PFSK-1 (cell line): ENCODE data around the gene TASL.

Experiments
- POLR2AphosphoS5 ChIP-seq: IDR thresholded peaks from 2 replicates; pipeline ENCODE4 v1.6.1; 2012; ENCODE audit warnings: low read depth, mild to moderate bottlenecking, control low read depth, low read length, moderate library complexity
- SIN3A ChIP-seq: IDR thresholded peaks from 2 replicates; pipeline ENCODE4 v1.6.1; 2012; ENCODE audit warnings: mild to moderate bottlenecking, low read length, moderate library complexity, borderline replicate concordance; ENCODE audit not compliant: insufficient read depth
- TAF1 ChIP-seq: IDR thresholded peaks from 2 replicates; pipeline ENCODE4 v1.6.1; 2012; ENCODE audit warnings: low read length, control low read depth, borderline replicate concordance; ENCODE audit not compliant: insufficient read depth
- TF ChIP-seq, protein P1 (sequence below), 2 experiments: IDR thresholded peaks; 2 replicates each; pipeline versions ENCODE4 v1.6.1 to v1.8.0; 2011 to 2012; ENCODE audit warnings: low read depth in 2 of 2, low read length in 2 of 2, control low read depth in 1 of 2, inconsistent platforms in 1 of 2, mild to moderate bottlenecking in 1 of 2, moderate library complexity in 1 of 2; ENCODE audit not compliant: insufficient read depth in 1 of 2

DNA sequence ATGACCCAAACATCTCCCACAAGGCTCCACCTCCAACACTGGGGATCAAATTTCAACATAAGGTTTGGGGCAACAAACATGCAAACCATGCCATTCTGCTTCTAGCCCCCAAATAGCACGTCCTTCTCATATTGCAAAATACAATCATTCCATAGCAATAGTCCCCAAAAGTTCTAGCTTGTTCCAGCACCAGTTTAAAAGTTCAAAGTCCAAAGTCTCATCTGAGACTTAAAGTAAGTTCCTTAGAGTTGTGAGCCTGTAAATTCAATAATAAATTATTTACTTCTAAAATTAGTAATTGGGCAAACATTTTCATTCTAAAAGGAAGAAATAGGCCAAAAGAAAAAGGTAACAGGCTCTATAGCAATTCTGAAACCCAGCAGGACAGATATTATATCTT lies 8.9 kb upstream of the TASL start:
- TF ChIP-seq TAF1 (no peak), POLR2AphosphoS5 (no peak), SIN3A (no peak)
- TF ChIP-seq, protein P1, sequence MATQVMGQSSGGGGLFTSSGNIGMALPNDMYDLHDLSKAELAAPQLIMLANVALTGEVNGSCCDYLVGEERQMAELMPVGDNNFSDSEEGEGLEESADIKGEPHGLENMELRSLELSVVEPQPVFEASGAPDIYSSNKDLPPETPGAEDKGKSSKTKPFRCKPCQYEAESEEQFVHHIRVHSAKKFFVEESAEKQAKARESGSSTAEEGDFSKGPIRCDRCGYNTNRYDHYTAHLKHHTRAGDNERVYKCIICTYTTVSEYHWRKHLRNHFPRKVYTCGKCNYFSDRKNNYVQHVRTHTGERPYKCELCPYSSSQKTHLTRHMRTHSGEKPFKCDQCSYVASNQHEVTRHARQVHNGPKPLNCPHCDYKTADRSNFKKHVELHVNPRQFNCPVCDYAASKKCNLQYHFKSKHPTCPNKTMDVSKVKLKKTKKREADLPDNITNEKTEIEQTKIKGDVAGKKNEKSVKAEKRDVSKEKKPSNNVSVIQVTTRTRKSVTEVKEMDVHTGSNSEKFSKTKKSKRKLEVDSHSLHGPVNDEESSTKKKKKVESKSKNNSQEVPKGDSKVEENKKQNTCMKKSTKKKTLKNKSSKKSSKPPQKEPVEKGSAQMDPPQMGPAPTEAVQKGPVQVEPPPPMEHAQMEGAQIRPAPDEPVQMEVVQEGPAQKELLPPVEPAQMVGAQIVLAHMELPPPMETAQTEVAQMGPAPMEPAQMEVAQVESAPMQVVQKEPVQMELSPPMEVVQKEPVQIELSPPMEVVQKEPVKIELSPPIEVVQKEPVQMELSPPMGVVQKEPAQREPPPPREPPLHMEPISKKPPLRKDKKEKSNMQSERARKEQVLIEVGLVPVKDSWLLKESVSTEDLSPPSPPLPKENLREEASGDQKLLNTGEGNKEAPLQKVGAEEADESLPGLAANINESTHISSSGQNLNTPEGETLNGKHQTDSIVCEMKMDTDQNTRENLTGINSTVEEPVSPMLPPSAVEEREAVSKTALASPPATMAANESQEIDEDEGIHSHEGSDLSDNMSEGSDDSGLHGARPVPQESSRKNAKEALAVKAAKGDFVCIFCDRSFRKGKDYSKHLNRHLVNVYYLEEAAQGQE (IDR thresholded peaks at IDR 0.05; ENCODE audit: insufficient read depth in 1 of 2, low read depth in 2 of 2, low read length in 2 of 2): no peak
